Bladder microvascular endothelial cell (primary cell): ENCODE results near the gene NFATC4. TPM values are rescaled to one million over a fixed set of nuclear protein-coding genes. Genes with fewer than 3 reads are reported as not detected.

ENCODE experiments used
- total RNA-seq: library from RNA; depleted of rRNA; stranded (reverse); fragments of >200 nt; gene quantifications from 2 replicates; pipeline ENCODE4 v1.2.3, GENCODE V29; 2014

NFATC4 gene
- total RNA-seq = 3.2 and 7.4 TPM in 2 replicates

GRCh38 chr14:24367514-24368211 lies at the start of gene NFATC4:
Gene NFATC4 (plus strand): TSS chr14:24368184. CDS start chr14:24368341, 157 bp downstream.

DNA sequence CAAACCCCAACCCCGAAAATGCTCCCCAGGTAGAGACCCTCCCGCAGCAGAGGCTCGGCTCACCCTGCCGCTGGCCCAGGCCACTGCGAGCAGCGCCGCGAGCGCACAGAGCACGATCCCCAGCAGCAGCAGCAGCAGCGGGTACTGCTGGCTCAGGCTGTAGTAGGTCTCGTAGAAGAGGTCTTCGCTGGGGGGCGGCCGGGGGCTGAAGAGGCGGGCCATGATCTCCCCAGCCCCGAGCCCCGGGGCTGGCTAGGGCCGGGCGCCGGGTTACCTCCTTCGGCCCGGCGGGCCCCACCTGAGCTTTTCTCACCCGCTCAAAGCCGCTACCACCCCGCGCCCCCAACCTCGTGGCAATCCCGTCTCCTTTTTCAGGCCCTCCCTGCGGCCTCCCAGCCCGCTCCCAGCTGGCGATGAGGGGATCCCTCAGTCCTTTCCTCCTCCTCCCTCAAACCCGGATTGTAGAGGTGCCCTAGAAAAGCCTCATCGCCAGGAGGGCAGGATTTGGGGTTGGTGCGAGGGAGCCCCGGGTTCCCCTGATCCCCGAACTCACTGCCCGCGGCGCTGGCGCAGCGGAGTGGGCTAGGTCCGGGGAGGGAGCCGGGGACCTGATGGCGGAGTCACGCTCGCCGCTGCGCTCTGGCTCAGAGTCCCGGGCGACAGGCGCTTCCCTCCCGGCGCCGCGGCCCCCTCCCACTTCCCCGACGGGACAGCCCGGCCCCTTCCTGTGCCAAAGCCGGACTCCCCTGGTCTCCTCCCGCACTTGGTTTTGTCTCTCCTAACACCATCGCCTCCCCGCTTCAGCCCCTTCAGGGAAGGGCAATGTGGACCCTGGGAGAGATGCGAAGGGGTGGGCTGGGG lies 33.3 kb upstream of the NFATC4 start, which contains the start of gene ADCY4:
Gene ADCY4, minus strand, starts transcription at position 641 of the 861 bp plus-strand sequence. Its CDS starts 419 bp downstream, at position 222.

DNA sequence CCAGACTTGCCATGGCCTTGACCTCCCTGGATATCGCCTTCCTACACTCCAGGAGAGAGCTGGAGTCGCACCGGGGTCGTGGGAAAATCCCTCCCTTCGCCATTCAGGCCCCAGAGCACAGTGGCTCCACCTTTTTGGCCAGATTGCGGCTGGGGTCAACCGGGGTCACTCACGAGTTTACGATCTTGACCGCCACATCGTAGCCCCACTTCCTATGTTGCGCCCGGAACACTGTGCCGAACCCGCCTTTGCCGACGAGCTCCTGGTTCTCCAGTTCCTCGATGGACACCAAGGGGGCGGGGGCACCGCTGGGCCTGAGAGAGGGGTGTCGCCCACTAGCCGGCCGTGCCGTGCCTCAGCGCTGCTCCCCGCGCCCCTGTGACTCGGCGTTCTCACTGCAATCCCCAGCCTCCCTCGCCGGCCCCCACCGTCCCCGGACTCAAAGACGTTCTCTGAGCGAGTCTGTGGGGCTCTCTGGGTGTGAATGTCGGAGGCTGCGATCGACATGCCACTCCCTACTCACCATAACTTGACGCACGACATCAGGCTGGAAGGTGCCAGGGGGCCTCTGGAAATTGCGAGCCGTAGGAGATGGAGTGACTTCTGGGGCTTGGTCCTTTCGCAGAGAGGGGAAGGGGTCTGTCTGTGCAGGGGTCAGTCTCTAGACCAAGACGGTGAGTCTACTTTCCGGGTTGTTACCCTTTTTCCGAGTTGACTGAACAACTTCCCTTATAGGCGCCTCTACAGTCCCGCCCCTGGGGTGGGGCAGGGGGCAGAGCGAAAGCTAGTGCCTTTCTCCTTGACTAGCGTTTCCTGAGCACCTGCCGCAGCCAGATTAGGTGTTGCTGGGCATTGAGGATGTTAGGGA lies 28.5 kb upstream of the NFATC4 start, which contains the start of gene RIPK3:
Gene RIPK3, minus strand, starts transcription at position 708 of the 868 bp plus-strand sequence. Its CDS starts 165 bp downstream, at position 543.

DNA sequence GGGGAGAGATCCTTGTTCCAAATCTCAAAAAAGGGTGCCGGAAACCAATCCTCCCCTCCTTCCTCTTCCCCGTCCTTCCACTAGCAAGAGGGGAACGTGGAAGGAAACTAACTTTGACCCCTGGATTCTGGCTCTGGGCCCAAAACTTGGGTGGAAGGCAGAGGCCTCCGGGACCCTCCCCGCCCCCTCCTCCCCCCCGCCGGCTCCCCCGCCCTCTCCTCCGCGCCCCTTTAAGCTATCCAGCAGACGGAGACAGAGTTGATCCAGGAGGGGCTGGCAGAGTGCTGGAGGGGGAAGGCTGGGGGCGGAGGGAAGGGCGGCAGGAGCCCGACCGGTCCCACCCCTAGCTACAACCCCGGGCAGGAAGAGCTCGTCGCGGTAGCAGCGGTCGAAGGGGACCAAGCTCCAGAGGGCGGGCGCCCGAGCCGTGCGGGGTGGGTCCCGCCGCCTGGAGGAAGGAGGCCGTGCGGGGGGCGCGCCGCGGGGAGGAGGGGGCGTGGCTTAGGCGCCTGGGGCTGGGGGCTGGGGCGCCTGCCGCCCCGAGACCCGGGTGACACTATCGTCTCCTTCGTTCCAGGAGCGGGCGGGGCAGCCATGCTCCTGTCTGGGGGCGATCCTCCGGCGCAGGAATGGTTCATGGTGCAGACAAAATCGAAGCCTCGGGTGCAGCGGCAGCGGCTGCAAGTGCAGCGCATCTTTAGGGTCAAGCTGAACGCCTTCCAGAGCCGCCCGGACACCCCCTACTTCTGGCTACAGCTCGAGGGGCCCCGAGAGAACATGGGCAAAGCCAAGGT lies 30.9 kb downstream of the NFATC4 start, which contains the start of gene NYNRIN:
Gene NYNRIN, plus strand, starts transcription at position 351 of the 794 bp plus-strand sequence. Its CDS starts 244 bp downstream, at position 595.

Other genes with a start within 250 kb of the NFATC4 start
- gene FITM1, start 237.5 kb upstream of the NFATC4 start, total RNA-seq = 0.13 TPM in 1 of 2 replicates, not detected in the other
- gene PSME1, start 232.0 kb upstream of the NFATC4 start, total RNA-seq = 118 and 158 TPM in 2 replicates
- gene EMC9, start 226.6 kb upstream of the NFATC4 start, total RNA-seq = 17.6 and 28.3 TPM in 2 replicates
- gene PSME2, start 221.6 kb upstream of the NFATC4 start, total RNA-seq = 124 and 147 TPM in 2 replicates
- gene RNF31, start 220.7 kb upstream of the NFATC4 start, total RNA-seq = 37.1 and 38.4 TPM in 2 replicates
- 55.4 and 72.4 TPM in 2 replicates for gene IRF9, start 206.9 kb upstream of the NFATC4 start, total RNA-seq
- gene REC8, start 196.1 kb upstream of the NFATC4 start, total RNA-seq = 2.3 and 2.5 TPM in 2 replicates
- gene IPO4, start 179.4 kb upstream of the NFATC4 start, total RNA-seq = 22.2 and 46.8 TPM in 2 replicates
- 30.3 and 60.7 TPM in 2 replicates for gene TM9SF1, start 172.7 kb upstream of the NFATC4 start, total RNA-seq
- gene TSSK4, start 162.5 kb upstream of the NFATC4 start, total RNA-seq = not detected in 2 replicates
- 13.4 and 38.1 TPM in 2 replicates for gene CHMP4A, start 154.7 kb upstream of the NFATC4 start, total RNA-seq
- 6.3 and 7.7 TPM in 2 replicates for gene MDP1, start 152.1 kb upstream of the NFATC4 start, total RNA-seq
- 259 and 308 TPM in 2 replicates for gene NEDD8, start 135.8 kb upstream of the NFATC4 start, total RNA-seq
- gene GMPR2, start 135.3 kb upstream of the NFATC4 start, total RNA-seq = 97.6 and 118 TPM in 2 replicates
- gene TINF2, start 125.6 kb upstream of the NFATC4 start, total RNA-seq = 41.1 and 55.2 TPM in 2 replicates
- 0.32 and 1.6 TPM in 2 replicates for gene TGM1, start 105.0 kb upstream of the NFATC4 start, total RNA-seq
- 16.0 and 27.5 TPM in 2 replicates for gene RABGGTA, start 96.6 kb upstream of the NFATC4 start, total RNA-seq
- gene DHRS1, start 68.4 kb upstream of the NFATC4 start, total RNA-seq = 6.9 and 10.8 TPM in 2 replicates
- gene NOP9, start 68.3 kb upstream of the NFATC4 start, total RNA-seq = 18.5 and 29.8 TPM in 2 replicates
- 3.7 and 3.8 TPM in 2 replicates for gene CIDEB, start 60.2 kb upstream of the NFATC4 start, total RNA-seq
- gene LTB4R2, start 58.0 kb upstream of the NFATC4 start, total RNA-seq = 2.6 and 5.0 TPM in 2 replicates
- gene LTB4R, start 56.7 kb upstream of the NFATC4 start, total RNA-seq = 2.4 and 4.2 TPM in 2 replicates
- gene ADCY4, start 33.1 kb upstream of the NFATC4 start, total RNA-seq = 61.5 and 89.6 TPM in 2 replicates
- 4.9 TPM in 2 replicates for gene RIPK3, start 28.2 kb upstream of the NFATC4 start, total RNA-seq
- 7.3 and 13.8 TPM in 2 replicates for gene NYNRIN, start 30.8 kb downstream of the NFATC4 start, total RNA-seq
- gene CBLN3, start 61.5 kb downstream of the NFATC4 start, total RNA-seq = 1.5 and 3.0 TPM in 2 replicates
- gene KHNYN, start 61.8 kb downstream of the NFATC4 start, total RNA-seq = 50.0 and 63.4 TPM in 2 replicates
- gene SDR39U1, start 74.6 kb downstream of the NFATC4 start, total RNA-seq = 6.5 and 11.0 TPM in 2 replicates
- gene CMA1, start 140.1 kb downstream of the NFATC4 start, total RNA-seq = not detected in 2 replicates
- not detected in 2 replicates for gene CTSG, start 208.1 kb downstream of the NFATC4 start, total RNA-seq
- not detected in 2 replicates for gene GZMH, start 241.5 kb downstream of the NFATC4 start, total RNA-seq